PC-9 (cell line): Measurements from ENCODE around the gene SLC52A1. TPM values are rescaled to one million over a fixed set of nuclear protein-coding genes. Genes with fewer than 3 reads are reported as not detected.

Experiments
- BruUV-seq: library from RNA; stranded (reverse); fragments of 400-500 nt; replicated peaks from 2 replicates; lab custom pipeline; 2021; lab: Mats Ljungman, UMichigan
- CTCF ChIA-PET: fragments of 300-600 bp; sonication (Branson Sonifier 250); formaldehyde crosslinking; loops from one replicate; lab custom pipeline; 2022; ENCODE audit warnings: antibody characterized with exemption; lab: Charles Lee
- POLR2A ChIA-PET: fragments of 300-600 bp; sonication (Branson Sonifier 250); formaldehyde crosslinking; loops from one replicate; lab custom pipeline; 2022; ENCODE audit warnings: antibody characterized with exemption; ENCODE audit not compliant: unreplicated experiment; lab: Charles Lee
- DNase-seq, 2 experiments: peaks; one replicate each; pipeline versions ENCODE4 v3.0.0 to v3.0.0-alpha.2; 2015 to 2022; ENCODE audit warnings: mixed read lengths in 1 of 2
- H2AFZ ChIP-seq: fragments of 200-600 bp; sonication (generic); 2 replicates; pipeline ENCODE4 v1.8.1; 2017; ENCODE audit warnings: antibody characterized with exemption
- H3F3A ChIP-seq: fragments of 200-600 bp; sonication (generic); 2 replicates; pipeline ENCODE4 v1.8.1; 2017; ENCODE audit warnings: antibody characterized with exemption, mild to moderate bottlenecking, low read depth; ENCODE audit not compliant: insufficient read depth
- H3K27ac ChIP-seq: fragments of 200-600 bp; sonication (generic); 2 replicates; pipeline ENCODE4 v1.6.1; 2016; ENCODE audit warnings: mixed run types
- H3K27me3 ChIP-seq: fragments of 200-600 bp; sonication (generic); 2 replicates; pipeline ENCODE4 v1.6.1; 2016; ENCODE audit warnings: low read depth, mixed run types; ENCODE audit not compliant: insufficient read depth
- H3K36me3 ChIP-seq: fragments of 200-600 bp; sonication (generic); 2 replicates; pipeline ENCODE4 v1.6.1; 2016; ENCODE audit warnings: low read depth, mixed run types
- H3K4me1 ChIP-seq: fragments of 200-600 bp; sonication (generic); replicated peaks from 2 replicates; pipeline ENCODE4 v1.6.1; 2016; ENCODE audit warnings: mixed run types; ENCODE audit not compliant: insufficient read depth
- H3K4me2 ChIP-seq: fragments of 200-600 bp; sonication (generic); 2 replicates; pipeline ENCODE4 v1.6.1; 2017; ENCODE audit warnings: mixed run types
- H3K4me3 ChIP-seq: fragments of 200-600 bp; sonication (generic); 2 replicates; pipeline ENCODE4 v1.6.1; 2016; ENCODE audit warnings: mixed run types
- H3K79me2 ChIP-seq: fragments of 200-600 bp; sonication (generic); 2 replicates; pipeline ENCODE4 v1.6.1; 2017; ENCODE audit warnings: low read depth, mixed run types
- H3K9me2 ChIP-seq: fragments of 200-600 bp; sonication (generic); 2 replicates; pipeline ENCODE4 v1.8.1; 2017; ENCODE audit warnings: mild to moderate bottlenecking; ENCODE audit not compliant: insufficient read depth
- H3K9me3 ChIP-seq: fragments of 200-600 bp; sonication (generic); 2 replicates; pipeline ENCODE4 v1.8.1; 2016; ENCODE audit warnings: low read depth; ENCODE audit not compliant: insufficient read depth
- H4K20me1 ChIP-seq: fragments of 200-600 bp; sonication (generic); 2 replicates; pipeline ENCODE4 v1.8.1; 2017; ENCODE audit not compliant: insufficient read depth
- CTCF ChIP-seq: fragments of 200-600 bp; sonication (generic); conservative IDR thresholded peaks from 2 replicates; pipeline ENCODE4 v1.6.1; 2017; ENCODE audit warnings: mixed run types, antibody characterized with exemption, mild to moderate bottlenecking, moderate library complexity
- EZH2 ChIP-seq: fragments of 200-600 bp; sonication (generic); IDR thresholded peaks from 2 replicates; pipeline ENCODE4 v1.8.0; 2017; ENCODE audit warnings: antibody characterized with exemption, low read depth
- intact Hi-C: fragments of 100-400 bp; cut with micrococcal nuclease; formaldehyde crosslinking; loops from one replicate; pipeline ENCODE4 v1.10.0; 2022; ENCODE audit not compliant: unreplicated experiment
- total RNA-seq: library from RNA; stranded (reverse); gene quantifications from 2 replicates; pipeline ENCODE4 v1.2.3, GENCODE V29; 2021

The SLC52A1 gene
- total RNA-seq, 1 experiment from 2014 or later: 0.28 TPM

- Histone ChIP-seq H3K27ac (no peak overlapping the region), H3K4me3 (no peak overlapping the region), H4K20me1 (no peaks in the 10 kb centered on the region; the same call in 1 of the 2 replicates), H3F3A (no peaks in the 10 kb centered on the region), H3K9me3 (no peaks in the 10 kb centered on the region), H3K79me2 (no peaks in the 10 kb centered on the region), H3K4me2 (no peak overlapping the region), H2AFZ (no peak overlapping the region), H3K9me2 (no peaks in the 10 kb centered on the region), H3K4me1 (peaks cover 1% of the 10 kb centered on the region; the same call in 1 of the 2 replicates), H3K36me3 (no peaks in the 10 kb centered on the region), H3K27me3 (no peaks in the 10 kb centered on the region)
- intact Hi-C loops: no loop called here
- ChIA-PET POLR2A (interaction anchor here (0.7 kb wide), 1 partner anchor 23 kb away, joined by 13 read pairs; no protein-coding TSS in a partner anchor), CTCF (interaction anchor here (0.9 kb wide), 1 partner anchor 13 kb away, joined by 3 read pairs; no protein-coding TSS in a partner anchor)
- BruUV-seq: no TSS peak
- TF ChIP-seq CTCF: no peak
- TF ChIP-seq EZH2: no peak
- no peak for DNase-seq
Measured at GRCh38 chr17:5050278-5050677, 15.1 kb upstream of the SLC52A1 start.

- no peaks in the 10 kb centered on the region for H3K27me3 ChIP-seq
- intact Hi-C loops: no loop called here
- CTCF ChIA-PET: interaction anchor here (0.9 kb wide), 1 partner anchor 14 kb away, joined by 3 read pairs; no protein-coding TSS in a partner anchor
- no peak overlapping the region for H3K4me3 ChIP-seq
- no TSS peak for BruUV-seq
- H3K9me2 ChIP-seq: no peaks in the 10 kb centered on the region
- peaks cover 10% of the 10 kb centered on the region for H3K4me1 ChIP-seq
- POLR2A ChIA-PET: no interaction called here
- no peaks in the 10 kb centered on the region for H3K9me3 ChIP-seq
- no peaks in the 10 kb centered on the region; the same call in 1 of the 2 replicates for H4K20me1 ChIP-seq
- H3F3A ChIP-seq: no peaks in the 10 kb centered on the region
- TF ChIP-seq EZH2 (no peak), CTCF (no peak)
- H3K36me3 ChIP-seq: no peaks in the 10 kb centered on the region
- no peaks in the 10 kb centered on the region for H3K79me2 ChIP-seq
- H2AFZ ChIP-seq: no peak overlapping the region
- no peak overlapping the region for H3K27ac ChIP-seq
- DNase-seq: no peak
- H3K4me2 ChIP-seq: no peak overlapping the region
Measured at GRCh38 chr17:5049314-5049841, 14.2 kb upstream of the SLC52A1 start.

- intact Hi-C loops: no loop called here
- H3K36me3 ChIP-seq: no peaks in the 10 kb centered on the region
- no peak for TF ChIP-seq CTCF
- TF ChIP-seq EZH2: no peak
- H3K9me3 ChIP-seq: no peaks in the 10 kb centered on the region
- peaks cover 13% of the 10 kb centered on the region for H3K4me1 ChIP-seq
- POLR2A ChIA-PET: interaction anchor here (0.6 kb wide), 1 partner anchor 8 kb away, joined by 5 read pairs; no protein-coding TSS in a partner anchor
- H4K20me1 ChIP-seq: no peaks in the 10 kb centered on the region
- H3F3A ChIP-seq: no peaks in the 10 kb centered on the region
- CTCF ChIA-PET: no interaction called here
- H3K4me2 ChIP-seq: no peak overlapping the region
- H3K9me2 ChIP-seq: no peaks in the 10 kb centered on the region
- H3K4me3 ChIP-seq: no peak overlapping the region
- no peaks in the 10 kb centered on the region for H3K27me3 ChIP-seq
- DNase-seq: no peak
- no peaks in the 10 kb centered on the region for H3K79me2 ChIP-seq
- H2AFZ ChIP-seq: no peak overlapping the region
- no TSS peak for BruUV-seq
- H3K27ac ChIP-seq: no peak overlapping the region
Measured at GRCh38 chr17:5047446-5047845, 12.2 kb upstream of the SLC52A1 start.
